Progenitor cell of endocrine pancreas (in vitro differentiated cells): ENCODE results near the gene BAHCC1. TPM values are rescaled to one million over a fixed set of nuclear protein-coding genes. Genes with fewer than 3 reads are reported as not detected.

Experiments used
- DNase-seq: peaks from one replicate; pipeline ENCODE4 v3.0.0; 2021; ENCODE audit warnings: low spot score; ENCODE audit not compliant: unreplicated experiment
- H3K27ac Mint-ChIP-seq: 2 replicates; pipeline ENCODE4 v1.8.0; 2021; ENCODE audit warnings: mild to moderate bottlenecking, moderate library complexity, mixed read lengths
- H3K27me3 Mint-ChIP-seq: 2 replicates; pipeline ENCODE4 v1.8.0; 2021; ENCODE audit warnings: mixed read lengths
- H3K36me3 Mint-ChIP-seq: 2 replicates; pipeline ENCODE4 v1.8.0; 2022; ENCODE audit warnings: mixed read lengths; ENCODE audit not compliant: insufficient read depth
- H3K4me1 Mint-ChIP-seq: 2 replicates; pipeline ENCODE4 v1.8.0; 2021; ENCODE audit warnings: low read depth, mixed read lengths
- H3K4me3 Mint-ChIP-seq: 2 replicates; pipeline ENCODE4 v1.8.0; 2021; ENCODE audit warnings: low read depth, mild to moderate bottlenecking, moderate library complexity, mixed read lengths
- H3K9me3 Mint-ChIP-seq: 2 replicates; pipeline ENCODE4 v1.8.0; 2021; ENCODE audit warnings: low read depth, mixed read lengths
- total RNA-seq: library from RNA; stranded (reverse); gene quantifications from 2 replicates; pipeline ENCODE4 v1.2.1, GENCODE V29; 2021
- TF ChIP-seq, protein P1 (sequence below): fragments of 200-600 bp; sonication (generic); IDR thresholded peaks from one replicate; pipeline ENCODE4 v1.5.0; 2021; ENCODE audit warnings: antibody characterized with exemption, mild to moderate bottlenecking; ENCODE audit not compliant: unreplicated experiment

BAHCC1 gene
- total RNA-seq, 1 donor from 2014 or later: 40.5 TPM

DNA sequence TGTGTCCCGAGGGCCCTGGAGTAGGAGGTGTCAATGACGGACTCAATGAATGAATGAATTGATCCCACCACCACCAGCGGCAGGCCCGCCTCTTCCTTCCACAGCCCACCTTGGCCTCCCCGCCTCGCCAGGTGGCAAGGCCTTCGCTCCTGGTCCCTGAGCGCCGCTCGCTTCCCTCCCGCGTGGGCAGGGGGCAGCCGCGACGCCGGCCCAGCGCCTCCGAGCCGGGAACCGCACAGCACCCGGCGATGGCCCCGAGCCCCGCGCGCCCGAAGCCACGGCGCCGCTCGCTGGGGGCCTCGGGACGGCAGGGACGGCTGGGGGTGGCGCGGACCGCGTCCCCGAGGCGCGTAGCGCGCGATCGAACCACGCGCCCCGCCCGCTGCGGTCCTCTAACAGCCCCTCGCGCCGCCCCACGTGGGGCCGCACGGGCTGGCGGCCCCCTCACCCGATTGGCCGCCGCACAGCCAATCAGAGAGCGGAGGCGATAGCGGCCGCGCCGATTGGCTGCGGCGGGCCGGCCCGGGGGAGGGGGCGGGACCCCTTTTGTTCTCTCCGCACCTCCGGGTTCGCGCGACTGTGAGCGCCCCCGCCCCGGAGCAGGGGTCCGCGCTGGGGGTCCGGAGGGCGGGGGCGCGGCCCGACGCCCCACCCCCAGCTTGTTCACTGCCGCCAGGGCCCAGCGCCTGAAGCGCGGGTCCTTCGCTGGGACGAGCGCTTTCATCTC lies 86.0 kb downstream of the BAHCC1 start:
- Mint-ChIP-seq H3K4me3 (no peak overlapping the region), H3K27ac (peak overlapping the region; percentile 89), H3K36me3 (peaks cover 1% of the 10 kb centered on the region), H3K27me3 (peaks cover 35% of the 10 kb centered on the region), H3K9me3 (no peaks in the 10 kb centered on the region), H3K4me1 (peaks cover 10% of the 10 kb centered on the region)
- TF ChIP-seq, protein P1, sequence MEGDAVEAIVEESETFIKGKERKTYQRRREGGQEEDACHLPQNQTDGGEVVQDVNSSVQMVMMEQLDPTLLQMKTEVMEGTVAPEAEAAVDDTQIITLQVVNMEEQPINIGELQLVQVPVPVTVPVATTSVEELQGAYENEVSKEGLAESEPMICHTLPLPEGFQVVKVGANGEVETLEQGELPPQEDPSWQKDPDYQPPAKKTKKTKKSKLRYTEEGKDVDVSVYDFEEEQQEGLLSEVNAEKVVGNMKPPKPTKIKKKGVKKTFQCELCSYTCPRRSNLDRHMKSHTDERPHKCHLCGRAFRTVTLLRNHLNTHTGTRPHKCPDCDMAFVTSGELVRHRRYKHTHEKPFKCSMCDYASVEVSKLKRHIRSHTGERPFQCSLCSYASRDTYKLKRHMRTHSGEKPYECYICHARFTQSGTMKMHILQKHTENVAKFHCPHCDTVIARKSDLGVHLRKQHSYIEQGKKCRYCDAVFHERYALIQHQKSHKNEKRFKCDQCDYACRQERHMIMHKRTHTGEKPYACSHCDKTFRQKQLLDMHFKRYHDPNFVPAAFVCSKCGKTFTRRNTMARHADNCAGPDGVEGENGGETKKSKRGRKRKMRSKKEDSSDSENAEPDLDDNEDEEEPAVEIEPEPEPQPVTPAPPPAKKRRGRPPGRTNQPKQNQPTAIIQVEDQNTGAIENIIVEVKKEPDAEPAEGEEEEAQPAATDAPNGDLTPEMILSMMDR: no peak
- DNase-seq: no peak

DNA sequence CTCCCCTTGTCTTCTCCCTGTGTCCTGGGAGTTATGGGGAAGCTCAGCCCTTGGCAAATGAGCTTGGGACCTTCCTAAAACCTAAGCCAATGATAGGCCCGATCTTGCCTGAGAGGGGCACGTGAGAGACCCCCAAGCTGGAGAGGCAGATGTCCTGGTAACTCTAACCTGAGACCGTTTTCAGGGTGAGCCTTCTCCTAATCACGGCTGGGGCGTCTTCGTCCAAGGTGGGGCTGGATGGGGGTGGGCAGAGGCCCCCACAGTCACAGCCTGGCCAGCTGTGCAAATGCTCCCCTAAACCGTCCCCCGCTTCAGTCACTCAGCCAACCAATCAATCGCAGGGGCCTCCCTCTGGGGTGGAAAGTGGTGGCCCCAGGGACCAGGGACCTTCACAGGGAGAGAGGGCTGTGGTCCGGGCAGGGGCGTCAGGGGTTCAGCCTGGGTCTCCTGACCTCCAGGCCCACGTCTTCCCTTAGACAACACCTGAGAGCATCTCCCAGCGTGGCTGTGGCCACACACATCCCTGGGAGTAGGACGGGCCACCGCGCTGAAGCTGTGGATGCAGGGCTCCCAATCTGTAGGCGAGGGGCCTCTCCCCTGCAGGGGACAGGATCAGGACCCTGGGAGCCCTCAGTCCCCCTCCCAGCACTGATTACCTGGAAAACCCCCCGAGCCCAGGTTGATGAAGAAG lies 86.7 kb downstream of the BAHCC1 start:
- H3K27ac Mint-ChIP-seq: peak overlapping the region; percentile 89

DNA sequence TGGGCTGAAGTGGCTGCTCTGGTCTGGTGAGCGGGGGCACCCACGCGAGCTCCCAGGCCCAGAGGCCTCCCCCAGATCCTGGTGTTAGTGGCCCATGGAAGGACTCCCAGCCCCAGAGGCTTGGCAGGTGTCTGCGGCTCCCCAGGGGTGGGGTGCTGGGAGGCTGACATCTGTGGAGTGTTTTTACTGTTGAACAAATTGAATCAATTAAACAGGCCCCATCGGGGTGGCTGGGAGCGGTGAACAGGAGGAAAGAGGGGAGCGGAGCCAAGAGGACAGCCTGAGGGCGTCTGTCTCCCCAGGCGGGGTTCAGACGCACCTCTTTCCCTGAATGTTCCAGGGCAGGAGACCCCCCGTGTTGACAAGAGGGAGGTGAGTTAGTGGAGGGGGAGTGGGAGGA lies 87.4 kb downstream of the BAHCC1 start:
- peak overlapping the region; percentile 46 for H3K4me3 Mint-ChIP-seq
- H3K27me3 Mint-ChIP-seq: peaks cover 32% of the 10 kb centered on the region
- no peaks in the 10 kb centered on the region for H3K9me3 Mint-ChIP-seq
- no peak overlapping the region for H3K27ac Mint-ChIP-seq
- H3K4me1 Mint-ChIP-seq: peaks cover 8% of the 10 kb centered on the region
- no peak for DNase-seq
- H3K36me3 Mint-ChIP-seq: peaks cover 1% of the 10 kb centered on the region
- TF ChIP-seq, protein P1: no peak

More for the DNA sequence above, 86.7 kb downstream of the BAHCC1 start:
- H3K27me3 Mint-ChIP-seq: peaks cover 34% of the 10 kb centered on the region
- H3K36me3 Mint-ChIP-seq: peaks cover 1% of the 10 kb centered on the region
- TF ChIP-seq, protein P1: no peak
- no peak for DNase-seq
- H3K4me1 Mint-ChIP-seq: peaks cover 10% of the 10 kb centered on the region
- no peaks in the 10 kb centered on the region for H3K9me3 Mint-ChIP-seq
- no peak overlapping the region for H3K4me3 Mint-ChIP-seq

DNA sequence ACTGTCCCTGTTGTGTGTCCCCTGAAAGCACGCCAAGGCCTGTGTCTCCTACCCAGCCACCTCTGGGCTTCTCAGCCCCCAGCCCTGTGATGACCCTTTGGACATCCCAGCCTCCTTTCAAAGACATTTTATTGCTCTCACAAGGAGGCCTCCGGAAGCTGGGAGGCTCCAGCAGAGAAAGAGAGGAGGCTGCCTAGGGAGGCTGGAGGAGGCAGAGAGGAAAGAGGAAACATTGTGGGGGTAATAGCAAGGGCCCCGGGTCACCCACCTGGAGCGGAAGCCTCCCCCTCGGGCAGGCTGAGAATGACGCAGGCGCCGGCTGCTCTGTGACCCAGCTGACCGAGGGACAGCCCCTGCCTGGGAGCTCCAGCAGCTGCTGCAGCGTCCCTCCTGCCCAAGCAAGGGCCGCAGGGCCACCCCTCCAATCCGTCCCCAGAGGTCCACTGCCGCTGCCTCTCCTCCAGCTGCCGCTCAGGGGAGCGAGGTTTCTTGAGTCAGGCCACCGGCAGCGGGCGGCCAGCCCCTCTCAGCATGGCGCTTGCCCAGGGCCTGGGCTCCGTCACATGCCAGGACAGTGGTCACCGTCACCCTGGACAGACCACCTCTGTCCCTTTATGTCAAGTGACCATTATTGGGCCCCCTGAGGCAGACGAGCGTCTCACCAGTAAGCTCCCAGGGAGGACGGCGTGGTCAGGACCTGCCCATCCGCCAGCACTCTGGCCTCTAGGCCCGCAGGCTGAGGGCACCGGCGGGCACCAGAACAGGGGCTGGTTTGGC lies 88.0 kb downstream of the BAHCC1 start:
- peak overlapping the region; percentile 45 for H3K4me3 Mint-ChIP-seq
- H3K4me1 Mint-ChIP-seq: peaks cover 5% of the 10 kb centered on the region
- peaks cover 27% of the 10 kb centered on the region for H3K27me3 Mint-ChIP-seq
- H3K36me3 Mint-ChIP-seq: no peaks in the 10 kb centered on the region
- TF ChIP-seq, protein P1: no peak
- H3K27ac Mint-ChIP-seq: no peak overlapping the region
- DNase-seq: no peak
- no peaks in the 10 kb centered on the region for H3K9me3 Mint-ChIP-seq

DNA sequence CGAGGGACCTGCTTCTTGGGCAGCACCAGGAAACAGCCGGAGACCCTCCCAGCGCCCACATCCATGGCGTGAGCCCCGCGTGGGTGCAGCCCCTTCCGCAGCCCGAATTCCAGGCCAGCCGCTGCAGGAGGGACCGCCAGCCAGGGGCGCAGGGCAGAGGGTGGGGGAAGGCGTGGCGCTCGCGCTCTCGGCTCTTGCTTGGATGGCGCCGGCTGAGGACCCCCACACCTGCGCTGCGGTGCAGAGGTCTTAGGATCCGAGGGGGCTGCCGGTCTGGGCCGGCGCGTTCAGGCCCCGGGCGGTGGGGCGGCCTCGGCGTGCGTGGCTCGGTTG lies 88.6 kb downstream of the BAHCC1 start:
- Mint-ChIP-seq H3K27ac (no peak overlapping the region), H3K27me3 (peaks cover 27% of the 10 kb centered on the region), H3K4me3 (peak overlapping the region; percentile 45), H3K9me3 (no peaks in the 10 kb centered on the region), H3K4me1 (peaks cover 5% of the 10 kb centered on the region), H3K36me3 (no peaks in the 10 kb centered on the region)
- no peak for DNase-seq
- TF ChIP-seq, protein P1: no peak
